Measurements from ENCODE around the gene ATP2B2. TPM values are rescaled to one million over a fixed set of nuclear protein-coding genes. Genes with fewer than 3 reads are reported as not detected.
A peak's percentile ranks its signal among the peaks of the same experiment; 100 is the strongest.

The ATP2B2 gene
- polyA plus RNA-seq, 3 donors = 0.36 to 0.55 (median 0.40) TPM

- DNase-seq (ENCODE audit: low read depth in 3 of 3, low spot score in 2 of 3) = no peak
Observed at GRCh38 chr3:10453431-10454163, 51.8 kb downstream of the ATP2B2 start.

- no peak for DNase-seq (ENCODE audit: low read depth in 3 of 3, low spot score in 2 of 3)
Observed at GRCh38 chr3:10450494-10451440, 54.6 kb downstream of the ATP2B2 start.

GRCh38 chr3:10449436-10449835 lies 56.0 kb downstream of the ATP2B2 start:
- DNase-seq (ENCODE audit: low read depth in 3 of 3, low spot score in 2 of 3) = no peak

GRCh38 chr3:10448544-10448943 lies 56.8 kb downstream of the ATP2B2 start:
- DNase-seq (ENCODE audit: low read depth in 3 of 3, low spot score in 2 of 3) = no peak

- no peak for DNase-seq (ENCODE audit: low read depth in 3 of 3, low spot score in 2 of 3)
Observed at GRCh38 chr3:10447527-10448260, 57.7 kb downstream of the ATP2B2 start.

- no peak for DNase-seq (ENCODE audit: low read depth in 3 of 3, low spot score in 2 of 3)
Observed at GRCh38 chr3:10447110-10447509, 58.3 kb downstream of the ATP2B2 start.

- DNase-seq (ENCODE audit: low read depth in 3 of 3, low spot score in 2 of 3) = no peak
Observed at GRCh38 chr3:10445561-10446175, 59.7 kb downstream of the ATP2B2 start.

GRCh38 chr3:10444511-10444910 lies 60.9 kb downstream of the ATP2B2 start:
- DNase-seq (ENCODE audit: low read depth in 3 of 3, low spot score in 2 of 3) = no peak

GRCh38 chr3:10444110-10444429 lies 61.3 kb downstream of the ATP2B2 start:
- no peak for DNase-seq (ENCODE audit: low read depth in 3 of 3, low spot score in 2 of 3)

- DNase-seq (ENCODE audit: low read depth in 3 of 3, low spot score in 2 of 3) = no peak
Observed at GRCh38 chr3:10443272-10444109, 61.9 kb downstream of the ATP2B2 start.

- no peak for DNase-seq (ENCODE audit: low read depth in 3 of 3, low spot score in 2 of 3)
Observed at GRCh38 chr3:10442151-10442795, 63.1 kb downstream of the ATP2B2 start.

GRCh38 chr3:10440684-10441083 lies 64.7 kb downstream of the ATP2B2 start:
- DNase-seq (ENCODE audit: low read depth in 3 of 3, low spot score in 2 of 3) = no peak

GRCh38 chr3:10438902-10439610 lies 66.3 kb downstream of the ATP2B2 start:
- no peak for DNase-seq (ENCODE audit: low read depth in 3 of 3, low spot score in 2 of 3)

GRCh38 chr3:10437995-10438901 lies 67.1 kb downstream of the ATP2B2 start:
- peak in 2 of 3 donors; percentile 7 to 21 for DNase-seq (ENCODE audit: low read depth in 3 of 3, low spot score in 2 of 3)

GRCh38 chr3:10437272-10437994 lies 68.0 kb downstream of the ATP2B2 start:
- no peak for DNase-seq (ENCODE audit: low read depth in 3 of 3, low spot score in 2 of 3)

- no peak for DNase-seq (ENCODE audit: low read depth in 3 of 3, low spot score in 2 of 3)
Observed at GRCh38 chr3:10435850-10436249, 69.5 kb downstream of the ATP2B2 start.

GRCh38 chr3:10434938-10435336 lies 70.4 kb downstream of the ATP2B2 start:
- no peak for DNase-seq (ENCODE audit: low read depth in 3 of 3, low spot score in 2 of 3)
